GM21526 (cell line): ENCODE results near the gene RXRA.

ENCODE experiments used
- ATAC-seq: cut with Tn5 transposase; IDR thresholded peaks from one replicate; pipeline ENCODE4 v1.9.1; 2021; ENCODE audit warnings: moderate library complexity; ENCODE audit not compliant: unreplicated experiment, low FRiP score

Gene RXRA

GRCh38 chr9:134325813-134326723 is at the start of gene RXRA:
Gene RXRA, plus strand, starts transcription at chr9:134326455. Its CDS starts 177 bp downstream, at chr9:134326632.
- no peak for ATAC-seq

DNA sequence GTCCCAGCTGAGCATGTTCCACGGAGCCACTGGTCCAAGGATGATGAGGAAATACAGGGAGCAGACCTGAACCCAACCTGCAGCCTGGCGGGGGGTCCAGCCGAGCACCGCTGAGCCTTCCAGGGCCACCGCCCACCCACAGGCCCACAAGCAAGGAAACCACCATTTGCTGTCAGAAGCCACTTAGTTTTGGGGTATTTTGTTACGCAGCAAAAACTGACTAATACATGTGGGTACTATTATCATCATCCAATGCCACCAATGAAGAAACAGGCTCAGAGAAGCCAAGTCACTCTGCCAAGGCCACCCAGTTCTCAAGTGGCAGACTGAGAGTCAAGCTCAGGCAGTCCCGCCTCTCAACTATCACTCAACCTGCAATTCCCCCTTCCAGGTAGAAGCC is 48.0 kb upstream of the RXRA start:
- ATAC-seq: no peak

DNA sequence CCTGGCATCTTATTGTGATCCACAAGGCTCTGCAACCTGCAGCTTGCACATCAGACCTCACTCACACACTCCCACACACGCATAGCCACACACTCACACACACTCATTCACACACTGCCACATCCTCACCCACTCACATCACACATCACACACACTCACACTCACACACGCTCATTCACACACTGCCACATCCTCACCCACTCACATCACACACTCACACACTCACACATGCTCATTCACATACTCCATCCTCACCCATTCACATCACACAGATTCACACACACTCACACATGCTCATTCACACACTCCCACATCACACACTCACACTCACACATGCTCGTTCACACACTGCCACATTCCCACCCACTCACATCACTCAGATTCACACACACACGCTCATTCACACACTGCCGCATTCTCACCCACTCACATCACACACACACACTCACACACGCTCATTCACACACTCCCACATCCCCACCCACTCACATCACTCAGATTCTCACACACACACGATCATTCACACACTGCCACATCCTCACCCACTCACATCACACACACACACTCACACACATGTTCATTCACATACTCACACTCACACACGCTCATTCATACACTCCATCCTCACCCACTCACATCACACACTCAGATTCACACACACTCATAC is 47.1 kb upstream of the RXRA start:
- no peak for ATAC-seq

DNA sequence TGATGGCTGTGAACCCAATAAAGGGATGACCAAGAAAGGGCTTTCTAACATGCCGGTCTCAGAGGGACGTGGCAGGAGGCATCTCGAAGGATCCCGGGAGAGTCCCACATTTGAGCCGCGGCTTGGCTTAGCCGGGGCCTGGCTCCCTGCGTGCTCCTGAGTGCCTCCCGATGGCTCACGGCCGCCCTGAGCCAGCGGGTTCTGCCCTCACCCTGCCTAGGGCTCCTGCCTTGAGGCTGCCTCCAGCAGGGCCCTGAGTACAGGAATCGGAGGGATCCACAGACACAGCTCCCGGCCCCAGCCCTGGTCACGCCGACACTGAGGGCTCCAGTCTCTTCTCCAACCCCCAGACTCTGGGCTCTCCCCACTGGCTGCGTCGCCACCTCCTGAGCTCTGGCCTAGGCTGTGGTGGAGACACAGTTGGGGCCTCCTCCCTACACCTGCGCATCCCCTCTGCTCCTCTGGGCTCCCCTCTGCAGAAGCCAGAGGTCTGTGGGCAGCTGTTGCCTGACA is 44.1 kb upstream of the RXRA start:
- no peak for ATAC-seq

- no peak for ATAC-seq
Measured at GRCh38 chr9:134283111-134283515, 43.1 kb upstream of the RXRA start.

DNA sequence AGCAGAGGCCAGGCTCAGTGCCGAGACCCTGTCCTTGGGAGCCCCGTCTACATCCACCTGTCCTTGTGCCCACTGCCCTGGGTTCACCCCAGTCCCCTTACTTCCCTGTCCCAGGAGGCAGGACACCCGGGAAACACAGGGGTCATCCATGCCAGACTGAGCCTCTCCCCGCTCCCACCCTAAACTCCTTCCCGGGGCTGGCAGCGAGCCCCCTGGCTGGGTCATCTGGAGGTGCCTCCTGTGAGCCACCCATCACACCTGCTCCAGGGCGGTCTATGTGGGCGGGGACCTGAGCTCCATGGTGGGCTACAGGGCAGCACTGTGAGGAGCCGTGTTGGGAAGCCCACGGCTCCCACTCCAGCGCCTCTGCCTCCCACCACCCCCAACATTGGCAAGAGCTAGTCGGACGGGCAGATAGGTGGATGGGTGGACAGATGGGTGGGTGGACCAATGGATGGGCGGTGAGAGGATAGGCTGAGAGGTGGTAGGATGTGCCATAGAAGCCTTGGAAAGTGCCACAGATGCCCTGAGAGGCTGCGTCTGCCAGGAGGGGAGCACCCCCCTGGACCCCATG is 42.5 kb upstream of the RXRA start:
- ATAC-seq: no peak

DNA sequence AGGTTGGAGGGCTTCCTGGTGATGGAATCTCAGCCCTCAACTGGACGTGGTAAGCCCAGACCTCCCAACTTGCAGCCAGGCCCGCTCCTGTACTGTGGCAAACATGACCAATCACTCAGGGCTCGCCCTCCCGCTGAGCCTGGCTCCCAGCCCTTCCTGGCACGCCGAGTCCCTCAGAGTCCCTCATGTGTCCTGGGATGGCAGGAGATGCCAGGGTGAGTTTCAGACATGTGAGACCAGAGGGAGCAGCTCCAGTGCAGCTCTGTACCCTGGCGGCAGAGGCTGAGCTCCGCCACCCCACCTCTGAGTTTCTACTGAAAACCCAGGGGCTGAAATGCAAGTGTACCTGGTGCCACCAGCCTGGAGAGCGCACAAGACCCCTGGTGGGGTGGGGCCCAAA is 42.0 kb upstream of the RXRA start:
- no peak for ATAC-seq

DNA sequence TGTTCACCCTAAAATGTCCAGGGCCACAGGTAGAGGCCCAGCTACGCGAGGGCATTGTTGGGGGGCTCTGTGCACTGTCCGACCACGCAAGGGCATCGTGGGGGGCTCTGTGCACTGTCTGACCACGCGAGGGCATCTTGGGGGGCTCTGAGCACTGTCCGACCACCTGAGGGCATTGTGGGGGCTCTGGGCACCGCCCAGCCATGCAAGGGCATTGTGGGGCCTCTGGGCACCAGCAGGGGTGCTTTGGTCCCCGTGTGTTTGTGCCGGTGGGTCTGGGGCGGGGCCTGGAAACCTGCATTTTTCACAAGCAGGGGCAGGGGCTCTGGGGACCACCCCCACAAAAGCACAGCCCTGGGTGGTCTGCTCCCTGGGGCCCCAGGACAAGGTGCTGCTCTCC is 41.5 kb upstream of the RXRA start:
- no peak for ATAC-seq

DNA sequence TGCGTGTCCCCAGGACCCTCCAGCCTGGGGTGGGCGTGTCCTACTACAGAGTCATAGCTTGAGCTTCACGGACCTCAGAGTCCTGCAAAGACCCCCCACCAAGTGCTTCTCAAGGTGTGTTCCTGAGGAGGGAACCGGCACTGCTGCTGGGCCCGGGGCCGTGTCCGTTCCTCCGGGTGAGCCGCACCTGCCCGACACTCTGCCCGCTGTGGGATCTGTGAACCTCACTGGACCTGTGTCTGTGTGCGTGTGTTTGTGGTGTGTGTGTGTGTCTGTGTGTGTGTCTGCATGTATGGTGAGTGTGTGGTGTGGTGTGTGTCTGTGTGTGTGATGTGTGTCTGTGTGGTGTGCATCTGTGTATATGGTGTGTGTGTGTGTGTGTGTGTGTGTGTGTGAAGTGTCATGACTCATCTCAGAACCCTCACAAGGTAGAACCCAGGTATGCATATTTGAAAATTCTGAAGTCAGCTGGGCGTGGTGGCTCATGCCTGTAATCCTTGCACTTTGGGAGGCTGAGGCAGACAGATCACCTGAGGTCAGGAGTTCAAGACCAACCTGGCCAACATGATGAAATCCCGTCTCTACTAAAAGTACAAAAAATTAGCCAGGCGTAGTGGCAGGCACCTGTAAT is 40.9 kb upstream of the RXRA start:
- ATAC-seq: no peak

DNA sequence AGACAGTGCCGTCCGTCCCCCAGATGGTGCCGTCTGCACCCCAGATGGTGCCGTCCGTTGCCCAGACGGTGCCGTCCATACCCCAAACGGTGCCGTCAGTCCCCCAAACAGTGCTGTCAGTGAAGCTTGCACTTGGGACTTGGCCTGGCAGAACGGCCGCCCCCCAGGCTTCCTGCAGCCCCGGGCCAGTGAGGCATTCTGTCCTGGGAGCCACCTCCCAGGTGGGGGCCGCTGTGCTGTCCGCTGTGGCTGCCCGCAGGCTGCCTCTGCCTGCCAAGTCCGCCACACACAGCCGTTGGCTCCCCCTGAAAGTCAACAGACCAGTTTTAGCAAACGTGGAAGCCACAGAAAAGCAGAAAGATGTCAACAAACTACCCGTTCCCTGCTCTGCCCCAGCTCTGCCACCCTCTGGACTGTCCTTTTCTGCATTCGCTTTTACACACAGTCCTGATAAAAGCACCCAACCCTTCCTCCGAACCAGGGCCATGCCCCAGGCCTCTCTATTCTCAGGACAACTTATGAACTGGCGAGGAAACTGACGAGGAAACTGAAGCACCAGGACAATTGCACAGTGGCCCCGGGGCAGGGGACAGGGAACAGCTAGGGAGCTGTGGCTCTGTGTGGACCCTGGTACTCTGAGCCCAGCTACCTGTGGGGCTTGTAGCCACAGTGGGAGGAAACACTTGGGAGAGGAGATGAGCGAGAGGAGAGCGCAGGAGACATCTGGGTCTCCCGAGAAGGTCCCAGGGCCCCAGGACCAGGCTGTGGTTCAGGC is 39.6 kb upstream of the RXRA start:
- ATAC-seq: no peak

DNA sequence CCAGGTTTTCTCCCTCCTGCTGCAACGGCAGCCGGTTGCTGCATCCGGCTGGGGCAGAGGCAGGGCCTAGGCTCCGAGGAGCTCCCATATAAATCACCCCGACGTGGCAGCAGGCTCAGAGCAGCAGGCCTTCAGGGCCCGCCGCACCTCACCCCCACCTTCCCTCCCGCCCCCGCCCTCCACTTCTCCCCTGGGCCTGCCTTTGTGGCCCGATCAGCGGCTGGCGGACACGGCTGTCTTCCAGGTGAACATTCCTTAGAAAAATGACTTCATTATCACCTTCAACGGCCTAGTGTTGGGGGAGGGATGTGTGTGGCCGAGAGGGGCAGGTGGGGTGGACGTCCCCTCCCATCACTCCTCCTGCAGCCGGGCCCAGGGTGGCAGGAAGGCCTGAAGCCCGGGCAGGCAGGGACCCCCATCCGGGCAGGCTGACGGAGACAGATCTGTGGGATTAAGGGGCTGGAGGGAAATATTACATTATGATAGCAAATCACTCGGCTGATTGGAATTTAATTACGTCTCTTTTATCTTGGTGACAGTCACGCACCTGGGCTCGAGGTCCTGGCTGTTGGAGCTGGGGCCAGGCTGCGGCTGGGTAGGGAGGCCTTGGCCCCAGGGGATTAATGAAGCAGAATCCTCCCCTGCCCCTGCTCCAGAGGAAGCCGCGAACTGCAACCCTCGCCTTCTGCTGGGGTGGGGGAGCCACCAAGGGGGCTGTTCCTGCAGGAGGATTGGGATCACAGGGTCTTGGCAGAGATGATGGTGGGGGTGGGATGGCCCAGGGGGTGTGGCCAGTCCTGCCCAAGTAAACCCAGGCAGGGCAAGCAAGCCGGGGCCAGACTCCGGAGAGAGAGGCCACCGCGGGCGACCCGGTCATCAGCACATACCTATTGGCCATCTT is 38.4 kb upstream of the RXRA start:
- ATAC-seq: no peak

DNA sequence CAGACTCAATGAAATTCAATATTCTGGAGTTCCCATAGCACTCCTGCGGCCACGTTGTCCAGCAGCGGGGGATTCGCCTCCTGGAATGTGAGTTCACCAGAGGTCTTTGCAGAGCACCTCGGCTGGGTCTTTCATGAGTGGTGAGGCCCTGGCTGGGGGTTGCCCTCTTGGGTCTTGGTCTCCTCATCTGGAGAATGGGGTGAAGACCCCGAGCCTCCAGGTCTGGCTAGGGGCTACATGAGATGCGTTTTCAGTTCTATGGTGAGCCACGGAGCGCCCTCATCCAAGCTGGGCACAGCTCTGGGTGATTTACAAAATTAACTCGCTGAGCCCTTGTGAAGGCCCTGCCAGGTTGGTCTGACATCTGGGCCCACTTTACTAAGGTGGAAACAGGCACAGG is 37.5 kb upstream of the RXRA start:
- ATAC-seq: no peak

- ATAC-seq: no peak
Measured at GRCh38 chr9:134289241-134289875, 36.9 kb upstream of the RXRA start.

DNA sequence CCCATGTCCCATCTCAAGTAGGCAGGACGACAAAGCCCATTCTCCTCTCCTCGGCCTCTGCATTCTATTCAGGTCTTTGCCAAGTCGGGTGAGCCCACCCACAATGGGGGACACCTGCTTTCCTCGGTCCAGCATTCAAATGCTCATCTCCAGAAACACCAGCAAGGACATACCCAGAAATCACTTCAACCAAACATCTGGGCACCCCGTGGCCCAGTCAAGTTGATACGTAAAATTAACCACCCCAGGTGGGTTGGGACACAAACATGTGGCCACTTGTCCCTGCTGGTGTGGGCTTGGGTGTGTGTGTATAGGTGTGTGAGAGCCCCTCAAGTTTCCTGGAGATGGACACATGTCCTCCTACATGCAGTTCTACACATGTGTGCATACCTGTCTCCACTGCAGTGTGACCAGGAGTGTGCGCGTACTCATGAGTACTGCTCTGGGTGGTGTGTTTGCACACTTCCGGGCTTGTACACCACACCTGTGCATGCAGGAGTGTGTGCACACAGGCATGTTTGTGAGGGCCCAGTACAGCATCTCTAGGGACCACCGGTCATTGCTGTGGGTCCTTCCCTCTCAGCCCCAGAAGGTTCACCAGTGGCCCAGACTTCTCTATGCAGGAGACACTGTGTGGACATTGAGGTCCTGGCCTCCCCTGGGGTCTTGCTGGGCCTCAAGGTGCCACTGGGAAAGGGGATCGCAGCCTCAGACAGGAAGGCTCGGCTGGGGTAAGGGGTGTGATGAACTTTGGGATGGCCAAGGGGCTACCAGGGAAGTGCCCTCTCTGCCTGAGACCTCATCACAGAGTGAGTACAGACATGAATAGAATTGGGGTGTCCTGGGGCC is 35.4 kb upstream of the RXRA start:
- no peak for ATAC-seq

GRCh38 chr9:134291452-134291881 is 34.8 kb upstream of the RXRA start:
- ATAC-seq: no peak

DNA sequence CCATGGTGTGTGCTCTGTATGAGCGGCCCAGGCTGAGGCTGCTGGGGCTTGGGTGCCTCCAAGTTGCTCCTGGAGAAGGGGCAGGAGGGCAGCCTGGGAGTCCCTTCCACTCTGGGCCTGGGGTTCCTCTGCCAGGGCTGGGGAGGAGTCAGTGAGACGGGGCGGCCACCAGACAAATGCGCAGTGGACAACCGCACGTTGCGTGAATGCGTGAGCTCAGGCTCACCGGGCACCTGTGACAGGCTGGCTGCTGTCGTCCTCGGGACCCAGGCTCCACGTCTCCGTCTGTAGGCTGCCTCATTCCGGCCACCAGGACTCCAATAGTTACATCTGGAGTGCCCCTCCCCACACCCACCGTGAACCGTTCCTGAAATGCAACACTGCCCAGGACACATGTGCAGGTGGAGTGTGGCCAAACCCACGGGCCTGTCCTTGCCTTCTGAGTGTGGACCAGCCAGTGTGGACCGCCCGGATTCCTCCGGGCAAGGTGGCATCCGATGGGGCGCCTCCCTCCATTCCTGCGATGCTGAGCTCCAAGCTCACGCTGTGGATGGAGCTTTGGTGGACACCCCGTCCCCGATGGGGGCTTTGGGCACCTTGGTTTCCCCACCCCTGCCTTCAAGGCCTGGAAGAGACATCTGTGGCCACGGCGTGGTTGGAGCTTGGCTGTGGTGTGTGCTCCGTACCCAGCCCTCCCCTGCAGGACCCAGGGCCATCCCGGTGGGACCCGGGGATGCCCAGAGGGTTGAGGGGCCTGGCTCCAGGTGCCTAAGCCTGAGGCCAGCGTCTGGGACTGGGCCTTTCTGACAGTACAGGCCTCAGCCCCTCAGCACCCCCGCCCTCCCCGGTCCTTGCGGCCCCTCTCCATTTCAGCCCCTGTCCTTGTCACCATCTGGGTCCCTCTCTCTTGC is 34.0 kb upstream of the RXRA start:
- no peak for ATAC-seq

- ATAC-seq: no peak
Measured at GRCh38 chr9:134293031-134293521, 33.2 kb upstream of the RXRA start.
